BLaER1 (cell line): Measurements from ENCODE around the gene TEX48.

Experiments
- H3K27ac ChIP-seq: shearing (Covaris generic); formaldehyde crosslinking; 2 replicates; pipeline ENCODE4 v1.8.1; 2022
- H3K27me3 ChIP-seq: shearing (Covaris generic); formaldehyde crosslinking; 2 replicates; pipeline ENCODE4 v1.8.1; 2022
- H3K36me3 ChIP-seq: shearing (Covaris generic); formaldehyde crosslinking; 2 replicates; pipeline ENCODE4 v1.8.1; 2022
- H3K4me1 ChIP-seq: shearing (Covaris generic); formaldehyde crosslinking; 2 replicates; pipeline ENCODE4 v1.8.1; 2022
- H3K4me2 ChIP-seq: shearing (Covaris generic); formaldehyde crosslinking; 2 replicates; pipeline ENCODE4 v1.8.1; 2022
- H3K4me3 ChIP-seq: shearing (Covaris generic); formaldehyde crosslinking; 2 replicates; pipeline ENCODE4 v1.8.1; 2022
- H3K9ac ChIP-seq: shearing (Covaris generic); formaldehyde crosslinking; 2 replicates; pipeline ENCODE4 v1.8.1; 2022
- H3K9me3 ChIP-seq: shearing (Covaris generic); formaldehyde crosslinking; 2 replicates; pipeline ENCODE4 v1.8.1; 2022
- H4K20me1 ChIP-seq: shearing (Covaris generic); formaldehyde crosslinking; 2 replicates; pipeline ENCODE4 v1.8.1; 2022
- Cebpa-rat ChIP-seq: shearing (Covaris generic); IDR thresholded peaks from 2 replicates; pipeline ENCODE4 v1.8.1; 2022

TEX48 gene

GRCh38 chr9:114653556-114654159 is 28.3 kb downstream of the TEX48 start:
- peaks cover 13% of the 10 kb centered on the region for H3K36me3 ChIP-seq
- no peak overlapping the region for H3K4me3 ChIP-seq
- no peak for TF ChIP-seq Cebpa-rat
- peak overlapping the region; percentile 25; the same call in 1 of the 2 replicates for H3K27ac ChIP-seq
- H3K9ac ChIP-seq = no peak overlapping the region
- no peak overlapping the region for H3K4me2 ChIP-seq
- no peaks in the 10 kb centered on the region; the same call in 1 of the 2 replicates for H3K4me1 ChIP-seq
- no peaks in the 10 kb centered on the region for H4K20me1 ChIP-seq
- no peaks in the 10 kb centered on the region for H3K27me3 ChIP-seq
- H3K9me3 ChIP-seq = no peaks in the 10 kb centered on the region

- H3K4me3 ChIP-seq = no peak overlapping the region
- H3K36me3 ChIP-seq = peaks cover 15% of the 10 kb centered on the region
- no peak for TF ChIP-seq Cebpa-rat
- H3K27me3 ChIP-seq = no peaks in the 10 kb centered on the region
- no peaks in the 10 kb centered on the region for H4K20me1 ChIP-seq
- no peaks in the 10 kb centered on the region for H3K9me3 ChIP-seq
- H3K9ac ChIP-seq = no peak overlapping the region
- H3K4me2 ChIP-seq = no peak overlapping the region
- H3K27ac ChIP-seq = peak overlapping the region; percentile 25; the same call in 1 of the 2 replicates
- no peaks in the 10 kb centered on the region; the same call in 1 of the 2 replicates for H3K4me1 ChIP-seq
Observed at GRCh38 chr9:114652776-114653555, 29.0 kb downstream of the TEX48 start.

GRCh38 chr9:114643896-114644295 is 38.1 kb downstream of the TEX48 start:
- H3K9ac ChIP-seq = no peak overlapping the region
- no peak overlapping the region for H3K4me3 ChIP-seq
- no peaks in the 10 kb centered on the region for H4K20me1 ChIP-seq
- peaks cover 98% of the 10 kb centered on the region for H3K36me3 ChIP-seq
- H3K27ac ChIP-seq = no peak overlapping the region
- H3K4me1 ChIP-seq = no peaks in the 10 kb centered on the region
- H3K4me2 ChIP-seq = no peak overlapping the region
- TF ChIP-seq Cebpa-rat = no peak
- no peaks in the 10 kb centered on the region for H3K27me3 ChIP-seq
- peaks cover 17% of the 10 kb centered on the region for H3K9me3 ChIP-seq

GRCh38 chr9:114643001-114643400 is 39.0 kb downstream of the TEX48 start:
- no peak overlapping the region for H3K9ac ChIP-seq

GRCh38 chr9:114641967-114642366 is 40.0 kb downstream of the TEX48 start:
- no peak overlapping the region for H3K9ac ChIP-seq
- H3K36me3 ChIP-seq = peaks cover 100% of the 10 kb centered on the region
- no peak overlapping the region for H3K27ac ChIP-seq
- no peaks in the 10 kb centered on the region for H4K20me1 ChIP-seq
- no peak for TF ChIP-seq Cebpa-rat
- no peaks in the 10 kb centered on the region for H3K27me3 ChIP-seq
- no peak overlapping the region for H3K4me2 ChIP-seq
- H3K4me1 ChIP-seq = no peaks in the 10 kb centered on the region
- peaks cover 11% of the 10 kb centered on the region for H3K9me3 ChIP-seq
- no peak overlapping the region for H3K4me3 ChIP-seq

More at GRCh38 chr9:114643001-114643400, 39.0 kb downstream of the TEX48 start:
- no peaks in the 10 kb centered on the region for H3K27me3 ChIP-seq
- peaks cover 17% of the 10 kb centered on the region for H3K9me3 ChIP-seq
- no peaks in the 10 kb centered on the region for H4K20me1 ChIP-seq
- H3K4me1 ChIP-seq = no peaks in the 10 kb centered on the region
- no peak overlapping the region for H3K27ac ChIP-seq
- no peak for TF ChIP-seq Cebpa-rat
- no peak overlapping the region for H3K4me3 ChIP-seq
- H3K36me3 ChIP-seq = peaks cover 98% of the 10 kb centered on the region
- H3K4me2 ChIP-seq = no peak overlapping the region

GRCh38 chr9:114638404-114638803 is 43.6 kb downstream of the TEX48 start:
- Histone ChIP-seq H3K9me3 (no peaks in the 10 kb centered on the region), H3K4me2 (no peak overlapping the region), H3K4me1 (no peaks in the 10 kb centered on the region), H3K27me3 (no peaks in the 10 kb centered on the region), H3K36me3 (peaks cover 100% of the 10 kb centered on the region), H3K27ac (no peak overlapping the region), H3K9ac (no peak overlapping the region), H4K20me1 (no peaks in the 10 kb centered on the region), H3K4me3 (no peak overlapping the region)
- TF ChIP-seq Cebpa-rat = no peak

GRCh38 chr9:114634387-114634786 is 47.6 kb downstream of the TEX48 start:
- Histone ChIP-seq H4K20me1 (peaks cover 19% of the 10 kb centered on the region), H3K4me2 (no peak overlapping the region), H3K27me3 (no peaks in the 10 kb centered on the region), H3K4me1 (no peaks in the 10 kb centered on the region), H3K9me3 (no peaks in the 10 kb centered on the region), H3K9ac (no peak overlapping the region), H3K27ac (no peak overlapping the region), H3K36me3 (peaks cover 100% of the 10 kb centered on the region), H3K4me3 (no peak overlapping the region)
- no peak for TF ChIP-seq Cebpa-rat

GRCh38 chr9:114633438-114634089 is 48.4 kb downstream of the TEX48 start:
- TF ChIP-seq Cebpa-rat = no peak
- H3K36me3 ChIP-seq = peaks cover 100% of the 10 kb centered on the region
- H3K4me2 ChIP-seq = no peak overlapping the region
- peaks cover 27% of the 10 kb centered on the region for H4K20me1 ChIP-seq
- H3K9me3 ChIP-seq = no peaks in the 10 kb centered on the region
- no peaks in the 10 kb centered on the region for H3K4me1 ChIP-seq
- H3K27ac ChIP-seq = no peak overlapping the region
- no peak overlapping the region for H3K9ac ChIP-seq
- no peaks in the 10 kb centered on the region for H3K27me3 ChIP-seq
- H3K4me3 ChIP-seq = no peak overlapping the region

GRCh38 chr9:114631166-114631565 is 50.8 kb downstream of the TEX48 start:
- no peaks in the 10 kb centered on the region for H3K4me1 ChIP-seq
- no peaks in the 10 kb centered on the region for H3K27me3 ChIP-seq
- H3K9ac ChIP-seq = no peak overlapping the region
- no peak overlapping the region for H3K4me2 ChIP-seq
- no peak overlapping the region for H3K4me3 ChIP-seq
- H3K27ac ChIP-seq = no peak overlapping the region
- no peaks in the 10 kb centered on the region for H3K9me3 ChIP-seq
- peaks cover 100% of the 10 kb centered on the region for H3K36me3 ChIP-seq
- no peak for TF ChIP-seq Cebpa-rat
- peaks cover 42% of the 10 kb centered on the region for H4K20me1 ChIP-seq

- no peaks in the 10 kb centered on the region for H3K4me1 ChIP-seq
- TF ChIP-seq Cebpa-rat = no peak
- no peak overlapping the region for H3K4me2 ChIP-seq
- H3K27me3 ChIP-seq = no peaks in the 10 kb centered on the region
- no peak overlapping the region for H3K4me3 ChIP-seq
- no peak overlapping the region for H3K27ac ChIP-seq
- H3K36me3 ChIP-seq = peaks cover 100% of the 10 kb centered on the region
- no peak overlapping the region for H3K9ac ChIP-seq
- peaks cover 49% of the 10 kb centered on the region for H4K20me1 ChIP-seq
- H3K9me3 ChIP-seq = no peaks in the 10 kb centered on the region
Observed at GRCh38 chr9:114629563-114630090, 52.4 kb downstream of the TEX48 start.
